ENCODE data around the gene LRRK1. TPM values are rescaled to one million over a fixed set of nuclear protein-coding genes. Genes with fewer than 3 reads are reported as not detected.

The LRRK1 gene
- total RNA-seq, 1 donor = 18.0 TPM

GRCh38 chr15:101006931-101007691 lies 88.0 kb downstream of the LRRK1 start:
- H3K4me3 ChIP-seq (ENCODE audit: low read depth, low read length) = no peak overlapping the region
- peak; percentile 94 for TF ChIP-seq CTCF (IDR thresholded peaks at IDR 0.05; ENCODE audit: insufficient read depth, low read length)
- DNase-seq (ENCODE audit: low read depth) = peak; percentile 87

- DNase-seq (ENCODE audit: low read depth) = peak; percentile 75
- H3K4me3 ChIP-seq (ENCODE audit: low read depth, low read length) = peak overlapping the region; percentile 62
- TF ChIP-seq CTCF (IDR thresholded peaks at IDR 0.05; ENCODE audit: insufficient read depth, low read length) = peak; percentile 98
Measured at GRCh38 chr15:101008158-101009139, 89.3 kb downstream of the LRRK1 start.

- no peak overlapping the region for H3K4me3 ChIP-seq (ENCODE audit: low read depth, low read length)
- DNase-seq (ENCODE audit: low read depth) = no peak
Measured at GRCh38 chr15:101009176-101009575, 90.0 kb downstream of the LRRK1 start.

GRCh38 chr15:101010781-101011180 lies 91.6 kb downstream of the LRRK1 start:
- no peak for TF ChIP-seq CTCF (IDR thresholded peaks at IDR 0.05; ENCODE audit: insufficient read depth, low read length)
- no peak overlapping the region for H3K4me3 ChIP-seq (ENCODE audit: low read depth, low read length)
- DNase-seq (ENCODE audit: low read depth) = no peak

More at GRCh38 chr15:101009176-101009575, 90.0 kb downstream of the LRRK1 start:
- no peak for TF ChIP-seq CTCF (IDR thresholded peaks at IDR 0.05; ENCODE audit: insufficient read depth, low read length)

DNA sequence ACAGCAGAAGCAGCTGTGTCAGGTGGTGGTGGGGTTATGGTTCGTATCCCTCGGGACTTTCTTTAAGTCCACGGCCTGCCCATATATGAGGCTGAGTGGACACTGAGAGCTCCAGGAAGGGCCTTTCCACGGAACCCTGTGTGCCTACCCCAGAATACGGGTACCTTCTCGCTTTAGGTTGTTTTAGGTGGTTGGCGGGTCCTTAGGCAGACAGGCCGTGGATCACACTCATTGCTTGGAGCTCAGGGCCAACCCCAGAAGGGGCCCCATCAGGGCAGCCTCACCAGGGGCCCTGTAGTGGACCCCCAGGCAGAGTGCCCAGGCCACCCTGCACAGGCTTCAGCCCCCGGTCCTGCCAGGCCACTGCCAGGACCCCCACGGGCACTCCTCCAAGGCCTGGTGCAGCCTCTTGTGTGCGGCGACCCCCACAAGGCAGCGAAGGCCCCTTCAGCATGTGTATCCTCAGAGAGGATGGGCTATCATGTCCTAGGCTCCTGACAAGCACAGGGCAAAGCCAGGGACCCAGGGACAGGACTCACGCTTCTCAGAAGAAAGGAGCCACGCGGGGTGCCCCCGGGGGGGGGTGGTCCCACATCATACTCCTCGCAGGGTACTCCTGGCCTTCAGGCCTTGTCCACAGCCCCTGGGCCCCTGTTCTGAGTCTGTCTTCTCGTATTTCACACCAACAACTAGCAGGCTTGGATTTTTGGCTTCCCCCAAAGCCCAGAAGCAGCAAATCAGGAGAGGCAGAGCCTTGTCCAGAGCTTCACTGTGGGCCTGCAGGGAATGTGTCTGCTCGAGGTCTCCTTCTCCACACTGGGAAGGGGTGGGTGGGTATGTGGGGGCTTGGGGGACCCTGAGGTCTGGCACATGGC lies 93.4 kb downstream of the LRRK1 start:
- no peak for DNase-seq (ENCODE audit: low read depth)
- no peak overlapping the region for H3K4me3 ChIP-seq (ENCODE audit: low read depth, low read length)
- no peak for TF ChIP-seq CTCF (IDR thresholded peaks at IDR 0.05; ENCODE audit: insufficient read depth, low read length)

DNA sequence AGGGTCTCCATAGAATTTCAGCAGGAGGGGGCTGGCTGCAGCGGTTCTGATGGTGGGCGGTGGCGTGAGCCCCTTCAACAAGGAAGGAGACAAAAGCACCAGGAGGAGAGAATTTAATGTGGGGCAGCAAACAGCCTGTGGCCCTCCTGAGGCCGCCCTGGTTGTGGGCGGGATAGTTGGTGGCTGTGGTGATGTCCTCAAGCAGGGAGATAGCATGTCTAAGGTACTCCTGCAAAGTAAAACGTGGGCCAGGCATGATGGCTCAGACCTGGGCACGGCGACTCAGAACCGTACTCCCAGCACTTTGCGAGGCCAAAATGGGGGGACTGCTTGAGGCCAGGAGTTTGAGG lies 94.0 kb downstream of the LRRK1 start:
- H3K4me3 ChIP-seq (ENCODE audit: low read depth, low read length) = no peak overlapping the region
- no peak for TF ChIP-seq CTCF (IDR thresholded peaks at IDR 0.05; ENCODE audit: insufficient read depth, low read length)
- DNase-seq (ENCODE audit: low read depth) = no peak

Measured in fibroblast of the aortic adventitia (primary cell).